ENCODE data around the gene C1QA. TPM values are rescaled to one million over a fixed set of nuclear protein-coding genes. Genes with fewer than 3 reads are reported as not detected.

Gene C1QA
- total and polyA plus RNA-seq, 9 donors = 28.1 to 55.0 (median 35.2) TPM

GRCh38 chr1:22597301-22597965, 39.0 kb upstream of the C1QA start:
- Histone ChIP-seq H3K27me3 (ENCODE audit: control insufficient read depth, insufficient read depth, low read length) (peaks cover 32% of the 10 kb centered on the region), H3K4me3 (ENCODE audit: low read length) (no peak overlapping the region), H3K4me1 (ENCODE audit: control insufficient read depth, insufficient read depth, low read length) (no peaks in the 10 kb centered on the region), H3K9me3 (replicated peaks; ENCODE audit: control insufficient read depth, low read depth, low read length) (no peaks in the 10 kb centered on the region), H3K27ac (ENCODE audit: low read length) (no peak overlapping the region), H3K36me3 (ENCODE audit: control insufficient read depth, insufficient read depth, low read length) (no peaks in the 10 kb centered on the region)
- no peak for DNase-seq
- 68% methylated on average over 27 of the region's 30 CpGs for WGBS (ENCODE audit: insufficient coverage)

- H3K36me3 ChIP-seq (ENCODE audit: control insufficient read depth, insufficient read depth, low read length) = no peaks in the 10 kb centered on the region
- WGBS (ENCODE audit: insufficient coverage) = 60% methylated on average over 1 of the region's 8 CpGs
- H3K4me3 ChIP-seq (ENCODE audit: low read length) = no peak overlapping the region
- DNase-seq = no peak
- H3K27ac ChIP-seq (ENCODE audit: low read length) = no peak overlapping the region
- H3K9me3 ChIP-seq (replicated peaks; ENCODE audit: control insufficient read depth, low read depth, low read length) = no peaks in the 10 kb centered on the region
- H3K4me1 ChIP-seq (ENCODE audit: control insufficient read depth, insufficient read depth, low read length) = no peaks in the 10 kb centered on the region
- H3K27me3 ChIP-seq (ENCODE audit: control insufficient read depth, insufficient read depth, low read length) = peaks cover 31% of the 10 kb centered on the region
Measured at GRCh38 chr1:22597996-22598395, 38.4 kb upstream of the C1QA start.

- no peak overlapping the region for H3K27ac ChIP-seq (ENCODE audit: low read length)
Measured at GRCh38 chr1:22598736-22599135, 37.7 kb upstream of the C1QA start.

DNA sequence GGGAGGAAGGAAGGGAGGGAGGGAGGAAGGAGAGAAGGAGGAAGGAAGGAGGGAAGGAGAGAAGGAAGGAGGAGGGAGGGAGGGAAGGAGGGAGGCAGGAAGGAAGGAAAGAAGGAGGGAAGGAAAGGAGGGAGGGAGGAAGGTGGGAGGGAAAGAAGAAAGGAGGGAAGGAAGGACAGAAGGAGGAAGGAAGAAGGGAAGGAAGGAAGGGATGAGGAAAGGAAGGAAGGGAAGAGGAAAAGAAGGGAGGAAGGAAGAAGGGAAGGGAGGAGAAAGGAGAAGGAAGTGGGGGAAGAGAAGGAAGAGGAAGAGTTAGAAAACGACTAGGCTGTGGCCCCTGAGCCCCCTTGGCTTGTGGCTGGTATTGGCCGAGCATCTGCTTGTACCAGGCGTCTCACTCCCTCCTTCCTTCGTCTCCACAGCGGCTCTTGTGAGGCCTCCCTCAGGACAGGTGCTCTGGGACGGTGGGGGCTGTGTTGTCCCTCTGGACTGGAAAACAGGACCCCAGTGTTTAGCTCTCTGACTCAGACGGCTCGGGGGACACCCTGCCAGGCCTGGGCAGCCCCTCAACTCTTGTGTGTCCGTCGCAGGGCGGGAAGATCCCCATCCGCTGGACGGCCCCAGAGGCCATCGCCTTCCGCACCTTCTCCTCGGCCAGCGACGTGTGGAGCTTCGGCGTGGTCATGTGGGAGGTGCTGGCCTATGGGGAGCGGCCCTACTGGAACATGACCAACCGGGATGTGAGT, 36.2 kb upstream of the C1QA start:
- peaks cover 30% of the 10 kb centered on the region for H3K27me3 ChIP-seq (ENCODE audit: control insufficient read depth, insufficient read depth, low read length)
- WGBS (ENCODE audit: insufficient coverage) = 58% methylated on average over 21 of the region's 22 CpGs
- no peak for DNase-seq
- no peaks in the 10 kb centered on the region for H3K4me1 ChIP-seq (ENCODE audit: control insufficient read depth, insufficient read depth, low read length)
- no peak overlapping the region for H3K27ac ChIP-seq (ENCODE audit: low read length)
- H3K36me3 ChIP-seq (ENCODE audit: control insufficient read depth, insufficient read depth, low read length) = no peaks in the 10 kb centered on the region
- H3K4me3 ChIP-seq (ENCODE audit: low read length) = no peak overlapping the region
- H3K9me3 ChIP-seq (replicated peaks; ENCODE audit: control insufficient read depth, low read depth, low read length) = no peaks in the 10 kb centered on the region

More at GRCh38 chr1:22598736-22599135, 37.7 kb upstream of the C1QA start:
- no peak overlapping the region for H3K4me3 ChIP-seq (ENCODE audit: low read length)
- DNase-seq = no peak
- 69% methylated on average over 20 of the region's 24 CpGs for WGBS (ENCODE audit: insufficient coverage)
- no peaks in the 10 kb centered on the region for H3K9me3 ChIP-seq (replicated peaks; ENCODE audit: control insufficient read depth, low read depth, low read length)
- H3K36me3 ChIP-seq (ENCODE audit: control insufficient read depth, insufficient read depth, low read length) = no peaks in the 10 kb centered on the region
- no peaks in the 10 kb centered on the region for H3K4me1 ChIP-seq (ENCODE audit: control insufficient read depth, insufficient read depth, low read length)
- peaks cover 31% of the 10 kb centered on the region for H3K27me3 ChIP-seq (ENCODE audit: control insufficient read depth, insufficient read depth, low read length)

- WGBS (ENCODE audit: insufficient coverage) = 81% methylated on average over 32 of the region's 39 CpGs
- H3K27me3 ChIP-seq (ENCODE audit: control insufficient read depth, insufficient read depth, low read length) = peaks cover 30% of the 10 kb centered on the region
- no peak overlapping the region for H3K4me3 ChIP-seq (ENCODE audit: low read length)
- no peaks in the 10 kb centered on the region for H3K36me3 ChIP-seq (ENCODE audit: control insufficient read depth, insufficient read depth, low read length)
- H3K4me1 ChIP-seq (ENCODE audit: control insufficient read depth, insufficient read depth, low read length) = no peaks in the 10 kb centered on the region
- H3K9me3 ChIP-seq (replicated peaks; ENCODE audit: control insufficient read depth, low read depth, low read length) = no peaks in the 10 kb centered on the region
- H3K27ac ChIP-seq (ENCODE audit: low read length) = no peak overlapping the region
- no peak for DNase-seq
Measured at GRCh38 chr1:22600817-22601605, 35.4 kb upstream of the C1QA start.

DNA sequence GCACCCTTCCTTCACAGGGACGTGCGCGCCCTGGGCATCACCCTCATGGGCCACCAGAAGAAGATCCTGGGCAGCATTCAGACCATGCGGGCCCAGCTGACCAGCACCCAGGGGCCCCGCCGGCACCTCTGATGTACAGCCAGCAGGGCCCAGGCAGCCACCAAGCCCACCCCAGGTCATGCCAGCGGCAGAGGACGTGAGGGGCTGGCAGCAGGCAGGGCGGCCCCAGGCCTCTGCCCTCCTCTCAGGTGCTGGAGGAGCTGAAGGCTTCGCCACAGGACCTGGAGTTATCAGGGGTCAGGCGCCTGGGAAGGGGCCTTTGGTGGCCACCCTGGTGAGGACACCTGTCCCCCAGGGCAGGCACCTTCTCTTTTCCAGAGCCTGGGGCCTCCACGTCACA, 34.8 kb upstream of the C1QA start:
- 94% methylated on average over 10 of the region's 12 CpGs for WGBS (ENCODE audit: insufficient coverage)
- no peak for DNase-seq
- no peaks in the 10 kb centered on the region for H3K36me3 ChIP-seq (ENCODE audit: control insufficient read depth, insufficient read depth, low read length)

GRCh38 chr1:22602060-22602740, 34.2 kb upstream of the C1QA start:
- no peak for DNase-seq
- Histone ChIP-seq H3K9me3 (replicated peaks; ENCODE audit: control insufficient read depth, low read depth, low read length) (no peaks in the 10 kb centered on the region), H3K27me3 (ENCODE audit: control insufficient read depth, insufficient read depth, low read length) (peaks cover 34% of the 10 kb centered on the region), H3K4me3 (ENCODE audit: low read length) (no peak overlapping the region), H3K4me1 (ENCODE audit: control insufficient read depth, insufficient read depth, low read length) (no peaks in the 10 kb centered on the region), H3K36me3 (ENCODE audit: control insufficient read depth, insufficient read depth, low read length) (no peaks in the 10 kb centered on the region), H3K27ac (ENCODE audit: low read length) (no peak overlapping the region)
- WGBS (ENCODE audit: insufficient coverage) = 76% methylated on average over 16 of the region's 18 CpGs

More for the DNA sequence above, 34.8 kb upstream of the C1QA start:
- Histone ChIP-seq H3K4me3 (ENCODE audit: low read length) (no peak overlapping the region), H3K9me3 (replicated peaks; ENCODE audit: control insufficient read depth, low read depth, low read length) (no peaks in the 10 kb centered on the region), H3K4me1 (ENCODE audit: control insufficient read depth, insufficient read depth, low read length) (no peaks in the 10 kb centered on the region), H3K27ac (ENCODE audit: low read length) (no peak overlapping the region), H3K27me3 (ENCODE audit: control insufficient read depth, insufficient read depth, low read length) (peaks cover 34% of the 10 kb centered on the region)

DNA sequence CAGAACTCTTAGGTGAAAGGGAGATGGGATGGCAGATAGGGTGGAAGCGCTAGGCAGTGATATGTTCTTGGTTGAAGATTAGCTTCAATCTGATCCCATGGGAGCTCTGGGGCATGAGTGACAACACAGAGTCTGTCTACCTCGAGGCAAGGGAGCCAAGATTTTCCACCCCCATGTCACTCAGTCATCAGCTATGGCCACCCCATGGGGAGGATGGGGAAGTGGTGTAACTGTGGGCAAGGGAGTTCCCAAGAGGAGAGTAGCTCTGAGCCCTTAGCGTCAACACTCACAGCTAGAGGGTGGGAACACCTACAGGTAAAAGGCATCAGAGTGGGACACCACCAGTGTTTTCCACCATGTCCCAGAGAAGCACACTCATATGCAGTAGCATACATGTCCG, 30.3 kb upstream of the C1QA start:
- H3K9me3 ChIP-seq (replicated peaks; ENCODE audit: control insufficient read depth, low read depth, low read length) = no peaks in the 10 kb centered on the region
- peaks cover 35% of the 10 kb centered on the region for H3K27me3 ChIP-seq (ENCODE audit: control insufficient read depth, insufficient read depth, low read length)
- no peak for DNase-seq
- H3K4me3 ChIP-seq (ENCODE audit: low read length) = no peak overlapping the region
- 80% methylated on average over 1 of the region's 4 CpGs for WGBS (ENCODE audit: insufficient coverage)
- H3K36me3 ChIP-seq (ENCODE audit: control insufficient read depth, insufficient read depth, low read length) = no peaks in the 10 kb centered on the region
- no peak overlapping the region for H3K27ac ChIP-seq (ENCODE audit: low read length)
- no peaks in the 10 kb centered on the region for H3K4me1 ChIP-seq (ENCODE audit: control insufficient read depth, insufficient read depth, low read length)

DNA sequence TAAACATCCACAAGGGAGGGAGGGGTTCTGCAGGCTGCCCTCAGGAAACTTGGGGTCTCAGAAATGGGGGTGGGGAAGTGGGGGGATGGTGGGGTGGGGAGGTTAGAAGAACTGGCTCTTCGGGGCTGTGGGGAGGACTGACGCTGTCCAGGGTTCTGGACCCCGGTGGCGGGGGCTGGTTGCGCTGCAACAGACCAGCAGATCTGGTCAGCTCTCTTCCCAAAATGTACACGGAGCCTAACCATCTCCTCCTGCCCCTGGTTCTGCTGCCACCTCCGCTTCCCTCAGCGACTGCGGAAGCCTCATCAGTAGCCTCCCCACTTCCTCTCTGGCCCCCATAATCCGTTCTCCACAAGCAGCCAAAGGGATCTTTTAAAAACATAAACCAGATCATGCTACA, 29.3 kb upstream of the C1QA start:
- Histone ChIP-seq H3K4me3 (ENCODE audit: low read length) (no peak overlapping the region), H3K4me1 (ENCODE audit: control insufficient read depth, insufficient read depth, low read length) (no peaks in the 10 kb centered on the region), H3K36me3 (ENCODE audit: control insufficient read depth, insufficient read depth, low read length) (no peaks in the 10 kb centered on the region), H3K27me3 (ENCODE audit: control insufficient read depth, insufficient read depth, low read length) (peaks cover 35% of the 10 kb centered on the region), H3K27ac (ENCODE audit: low read length) (no peak overlapping the region), H3K9me3 (replicated peaks; ENCODE audit: control insufficient read depth, low read depth, low read length) (no peaks in the 10 kb centered on the region)
- 6% methylated on average over 10 of the region's 10 CpGs for whole genome bisulfite sequencing (ENCODE audit: insufficient coverage)
- no peak for DNase-seq

DNA sequence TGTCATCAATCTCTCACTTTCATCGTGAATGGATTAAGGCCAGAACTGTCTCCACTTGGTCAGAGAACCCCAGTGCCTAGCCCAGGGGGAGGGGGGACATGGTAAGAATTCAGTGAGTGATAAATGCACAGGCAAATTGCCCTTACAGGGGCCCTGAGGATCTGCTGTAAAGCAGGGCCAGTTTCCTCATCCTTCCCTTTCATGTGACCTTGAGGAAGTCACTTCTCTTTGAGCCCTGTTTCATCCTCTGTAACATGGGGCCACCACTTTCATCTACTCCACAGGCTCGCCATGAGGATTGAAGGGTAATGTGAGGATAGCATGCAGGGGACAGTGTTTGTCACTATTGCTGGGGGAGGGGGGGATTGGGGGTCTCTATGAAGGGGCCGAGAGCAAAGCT, 28.1 kb upstream of the C1QA start:
- Histone ChIP-seq H3K27ac (ENCODE audit: low read length) (no peak overlapping the region), H3K27me3 (ENCODE audit: control insufficient read depth, insufficient read depth, low read length) (peaks cover 32% of the 10 kb centered on the region), H3K4me1 (ENCODE audit: control insufficient read depth, insufficient read depth, low read length) (no peaks in the 10 kb centered on the region), H3K4me3 (ENCODE audit: low read length) (no peak overlapping the region), H3K9me3 (replicated peaks; ENCODE audit: control insufficient read depth, low read depth, low read length) (no peaks in the 10 kb centered on the region), H3K36me3 (ENCODE audit: control insufficient read depth, insufficient read depth, low read length) (no peaks in the 10 kb centered on the region)
- WGBS (ENCODE audit: insufficient coverage) = 83% methylated on average over 1 of the region's 3 CpGs
- no peak for DNase-seq

Measured in muscle of leg (tissue), 11 donors.